GM21619 (cell line): ENCODE data around the gene RHBDD2.
"Not testable (repeated sequence)": the region's sequence is repeated elsewhere in the genome, so short reads cannot be mapped to it uniquely, and the experiment has no call there.

ENCODE experiments used
- ATAC-seq: cut with Tn5 transposase; IDR thresholded peaks from one replicate; pipeline ENCODE4 v1.9.1; 2021; ENCODE audit not compliant: unreplicated experiment

The RHBDD2 gene

DNA sequence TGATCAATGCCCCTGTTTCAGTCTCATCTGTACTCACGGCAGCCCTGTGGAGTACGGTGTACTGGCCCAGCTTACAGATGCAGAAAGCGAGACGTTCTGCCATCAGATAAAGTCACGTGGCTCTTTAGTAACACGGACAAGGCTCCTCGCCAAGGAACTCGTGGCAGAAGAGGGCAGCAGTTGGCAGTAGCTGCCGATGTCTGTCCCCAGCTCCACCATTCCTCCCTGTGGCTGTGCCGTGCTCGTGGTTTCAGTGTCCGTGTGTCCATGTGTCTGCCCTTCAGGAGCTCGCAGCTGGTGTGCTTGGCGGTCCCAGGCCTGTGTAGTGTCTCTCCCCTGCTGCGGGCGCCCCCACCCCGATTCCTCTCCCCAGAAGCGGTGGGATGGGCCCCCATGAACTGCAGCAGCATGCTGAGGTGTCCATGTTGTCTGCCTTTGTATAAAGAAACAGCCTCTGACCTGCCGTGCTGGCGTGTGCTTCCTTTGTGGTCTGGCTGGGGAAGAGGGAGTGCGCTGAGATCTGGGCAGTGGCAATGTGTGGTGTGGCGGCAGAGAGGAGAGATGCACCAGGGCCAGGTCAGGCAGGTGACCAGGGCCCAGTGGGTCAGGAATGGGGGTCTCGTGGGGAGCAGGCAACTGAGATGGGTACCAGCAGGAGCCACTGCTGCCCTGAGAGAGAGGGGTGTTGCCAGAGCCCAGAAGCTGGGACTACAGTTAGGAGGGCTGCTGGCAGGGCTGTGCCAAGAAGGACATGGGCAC, 9.8 kb downstream of the RHBDD2 start:
- no peak for ATAC-seq

DNA sequence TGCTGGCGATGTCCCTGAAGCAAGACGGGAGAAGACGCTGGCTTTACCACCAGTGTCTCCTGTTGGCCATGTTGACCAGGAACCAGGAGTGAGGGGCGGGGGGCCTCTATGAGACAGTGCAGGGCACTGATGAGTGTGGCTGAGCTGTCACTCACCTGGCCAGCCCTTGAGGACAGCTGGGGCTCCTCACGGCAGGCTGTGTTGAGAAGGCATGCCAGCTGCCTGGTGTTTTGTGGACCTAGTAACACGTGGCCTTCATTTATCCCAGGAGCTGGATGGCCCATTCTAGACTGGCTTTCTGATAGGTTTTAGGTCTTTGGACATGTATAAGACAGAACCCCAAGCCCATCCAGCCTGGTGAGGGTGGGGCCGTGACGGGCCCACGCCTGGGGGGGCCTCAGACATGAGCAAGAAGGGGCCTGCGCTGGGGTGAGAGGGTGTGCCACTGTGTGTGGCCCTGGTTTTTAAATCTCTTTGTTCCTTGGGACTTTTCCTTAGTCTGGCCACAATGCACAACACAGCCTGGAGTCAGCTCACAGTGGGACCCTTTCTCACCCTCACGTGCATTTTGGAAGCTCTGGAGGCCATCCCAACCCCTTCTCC, 10.5 kb downstream of the RHBDD2 start:
- ATAC-seq, result no peak

GRCh38 chr7:75889826-75890225, 11.0 kb downstream of the RHBDD2 start:
- no peak for ATAC-seq

- not testable (repeated sequence) for ATAC-seq
Observed at GRCh38 chr7:75891237-75891636, 12.4 kb downstream of the RHBDD2 start.

DNA sequence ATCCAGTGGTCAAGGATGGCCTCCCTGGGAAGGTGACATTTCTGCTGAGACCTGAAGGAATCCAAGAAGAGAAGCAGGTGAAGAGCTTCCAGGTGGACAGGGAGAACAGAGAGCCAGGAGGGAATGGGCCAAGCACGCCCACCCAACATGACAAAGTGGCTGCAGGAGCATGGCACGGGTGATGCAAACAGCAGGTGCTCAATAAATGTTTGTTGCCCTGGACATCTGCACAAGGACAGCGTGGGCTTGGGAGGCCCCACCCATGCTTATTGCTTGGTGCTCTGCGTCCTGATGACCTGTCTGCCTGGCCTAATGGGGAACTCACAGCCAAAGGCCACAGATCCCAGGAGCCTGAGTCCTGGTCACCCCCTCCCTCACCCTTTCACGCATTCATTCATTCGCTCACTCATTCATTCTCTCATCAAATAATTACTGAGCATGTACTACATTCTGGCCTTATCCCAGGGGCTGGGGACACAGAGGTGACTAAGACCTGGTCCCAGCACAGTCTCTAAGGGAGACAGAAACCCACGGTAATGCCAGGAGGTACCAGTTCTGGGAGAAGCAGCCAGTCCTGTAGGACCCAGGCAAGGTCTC, 13.1 kb downstream of the RHBDD2 start:
- no peak for ATAC-seq

- ATAC-seq, result no peak
Observed at GRCh38 chr7:75892634-75893272, 13.9 kb downstream of the RHBDD2 start.

- ATAC-seq, result no peak
Observed at GRCh38 chr7:75896803-75897327, 18.0 kb downstream of the RHBDD2 start.

- no peak for ATAC-seq
Observed at GRCh38 chr7:75900617-75901315, 21.9 kb downstream of the RHBDD2 start.

DNA sequence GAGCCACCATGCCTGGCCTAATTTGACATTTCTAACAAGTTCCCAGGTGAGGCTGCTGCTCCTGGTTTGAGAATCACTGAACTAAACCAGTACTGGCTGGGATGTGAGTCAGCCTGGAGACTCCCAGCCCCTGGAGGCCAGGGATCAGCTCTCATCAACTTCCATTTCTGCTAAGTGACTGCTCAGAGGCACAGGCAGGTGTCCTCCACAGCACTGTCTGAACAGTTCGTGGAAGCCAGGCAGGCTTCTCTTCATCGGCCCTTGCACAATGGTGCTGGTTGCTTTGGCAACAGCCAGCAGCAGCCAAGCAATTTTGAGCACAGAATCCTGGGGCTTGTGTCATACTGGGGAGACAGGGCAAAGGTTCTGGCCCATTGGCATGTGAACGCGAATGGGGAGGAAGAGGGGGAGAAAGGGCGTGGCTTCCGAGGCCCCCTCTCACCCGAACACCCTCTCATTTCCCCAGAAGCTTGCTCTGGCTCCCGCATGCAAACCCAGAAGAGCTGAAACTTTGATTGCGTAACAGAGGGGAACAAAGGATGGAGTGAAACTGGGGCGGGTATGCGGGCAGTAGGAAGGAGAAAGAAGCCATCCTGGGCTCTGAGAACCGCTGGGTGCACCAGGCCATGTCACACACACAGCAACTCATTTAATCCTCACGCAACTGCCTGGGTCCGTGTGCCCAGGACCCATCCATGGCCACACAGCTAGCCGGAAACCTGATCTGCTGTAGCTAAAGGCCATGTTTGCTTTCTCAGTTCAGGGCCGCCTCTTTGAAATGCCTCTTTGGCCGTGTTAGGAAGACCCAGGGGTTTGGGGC, 27.2 kb downstream of the RHBDD2 start:
- no peak for ATAC-seq

DNA sequence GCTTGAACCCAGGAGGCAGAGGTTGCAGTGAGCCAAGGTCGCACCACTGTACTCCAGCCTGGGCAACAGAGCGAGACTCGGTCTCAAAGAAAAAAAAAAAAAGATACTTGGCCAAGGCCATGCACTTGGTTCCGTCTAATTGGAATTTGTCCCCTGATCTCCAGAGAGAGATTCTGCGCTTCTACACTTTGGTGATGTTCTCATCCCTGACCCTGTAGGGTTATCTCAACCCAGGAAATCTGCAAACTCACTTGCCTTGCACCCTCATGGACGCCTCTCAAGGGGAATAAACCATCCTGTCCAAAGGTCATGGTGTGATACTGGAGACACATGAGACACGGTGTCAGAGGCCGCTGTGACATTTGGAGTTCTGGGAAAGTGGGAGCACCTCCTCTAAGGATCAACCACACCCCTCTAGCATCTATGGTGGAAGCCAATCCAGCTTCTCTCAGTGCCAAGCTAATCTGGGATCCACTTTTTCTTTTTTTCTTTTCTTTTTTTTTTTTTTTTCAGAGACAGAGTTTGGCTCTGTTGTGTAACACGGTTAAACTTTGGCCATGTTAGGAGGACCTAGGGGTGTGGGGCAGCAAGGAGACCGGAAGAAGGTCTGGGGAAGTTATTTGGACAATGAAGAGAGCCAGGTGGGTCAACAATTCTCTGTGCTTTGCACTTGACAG, 28.3 kb downstream of the RHBDD2 start:
- ATAC-seq, result no peak

DNA sequence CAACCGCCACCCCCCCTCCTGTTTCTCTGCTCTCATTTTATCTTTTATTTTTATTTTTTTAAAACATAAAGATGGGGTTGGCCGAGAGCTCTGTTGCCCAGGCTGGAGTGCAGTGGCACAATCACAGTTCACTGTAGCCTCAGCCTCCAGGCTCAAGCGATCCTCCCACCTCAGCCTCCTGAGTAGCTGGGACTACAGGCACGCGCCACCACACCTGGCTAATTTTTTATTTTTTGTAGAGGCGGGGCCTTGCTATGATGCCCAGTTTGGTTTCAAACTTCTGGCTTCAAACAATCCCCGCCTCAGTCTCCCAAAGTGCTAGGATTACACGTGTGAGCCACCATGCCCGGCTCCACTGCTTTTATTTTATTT, 28.8 kb downstream of the RHBDD2 start:
- ATAC-seq, result not testable (repeated sequence)

DNA sequence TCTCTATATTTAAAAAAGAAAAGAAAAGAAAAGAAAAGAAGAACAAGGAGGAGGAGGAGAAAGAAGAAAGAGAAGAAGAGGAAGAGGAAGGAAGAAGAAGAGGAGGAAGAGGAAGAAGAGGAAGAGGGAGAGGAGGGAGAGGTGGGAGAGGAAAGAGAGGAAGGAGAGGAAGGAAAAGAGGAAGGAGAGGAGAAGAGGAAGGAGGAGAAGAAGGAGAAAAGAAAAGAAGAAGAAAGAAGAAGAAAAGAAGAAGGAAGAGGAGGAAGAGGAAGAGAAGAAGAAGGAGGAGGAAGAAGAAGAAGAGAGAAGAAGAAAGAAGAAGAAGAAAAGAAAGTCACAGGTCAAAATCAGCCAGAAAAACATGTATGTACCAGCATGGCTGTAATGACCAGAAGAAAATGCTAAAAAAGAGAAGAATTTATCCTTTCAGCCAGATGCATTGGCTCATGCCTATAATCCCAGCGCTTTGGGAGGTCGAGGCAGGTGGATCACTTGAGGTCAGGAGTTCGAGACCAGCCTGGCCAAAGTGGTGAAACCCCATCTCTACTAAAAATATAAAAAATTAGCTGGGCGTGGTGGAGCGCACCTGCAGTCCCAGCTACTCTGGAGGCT, 30.8 kb downstream of the RHBDD2 start:
- no peak for ATAC-seq

DNA sequence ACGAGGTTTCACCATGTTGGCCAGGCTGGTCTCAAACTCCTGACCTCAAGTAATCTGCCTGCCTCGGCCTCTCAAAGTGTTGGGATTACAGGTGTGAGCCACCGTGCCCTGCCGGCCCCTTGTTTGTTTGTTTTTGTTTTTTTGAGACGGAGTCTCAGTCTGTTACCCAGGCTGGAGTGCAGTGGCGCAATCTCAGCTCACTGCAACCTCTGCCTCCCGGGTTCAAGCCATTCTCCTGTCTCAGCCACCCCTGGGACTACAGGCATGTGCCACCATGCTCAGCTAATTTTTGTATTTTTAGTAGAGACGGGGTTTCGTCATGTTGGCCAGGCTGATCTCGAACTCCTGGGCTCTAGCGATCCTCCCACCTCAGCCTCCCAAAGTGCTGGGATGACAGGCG, 32.4 kb downstream of the RHBDD2 start:
- not testable (repeated sequence) for ATAC-seq

- no peak for ATAC-seq
Observed at GRCh38 chr7:75913437-75913836, 34.6 kb downstream of the RHBDD2 start.

- ATAC-seq, result no peak
Observed at GRCh38 chr7:75914169-75914654, 35.4 kb downstream of the RHBDD2 start.

DNA sequence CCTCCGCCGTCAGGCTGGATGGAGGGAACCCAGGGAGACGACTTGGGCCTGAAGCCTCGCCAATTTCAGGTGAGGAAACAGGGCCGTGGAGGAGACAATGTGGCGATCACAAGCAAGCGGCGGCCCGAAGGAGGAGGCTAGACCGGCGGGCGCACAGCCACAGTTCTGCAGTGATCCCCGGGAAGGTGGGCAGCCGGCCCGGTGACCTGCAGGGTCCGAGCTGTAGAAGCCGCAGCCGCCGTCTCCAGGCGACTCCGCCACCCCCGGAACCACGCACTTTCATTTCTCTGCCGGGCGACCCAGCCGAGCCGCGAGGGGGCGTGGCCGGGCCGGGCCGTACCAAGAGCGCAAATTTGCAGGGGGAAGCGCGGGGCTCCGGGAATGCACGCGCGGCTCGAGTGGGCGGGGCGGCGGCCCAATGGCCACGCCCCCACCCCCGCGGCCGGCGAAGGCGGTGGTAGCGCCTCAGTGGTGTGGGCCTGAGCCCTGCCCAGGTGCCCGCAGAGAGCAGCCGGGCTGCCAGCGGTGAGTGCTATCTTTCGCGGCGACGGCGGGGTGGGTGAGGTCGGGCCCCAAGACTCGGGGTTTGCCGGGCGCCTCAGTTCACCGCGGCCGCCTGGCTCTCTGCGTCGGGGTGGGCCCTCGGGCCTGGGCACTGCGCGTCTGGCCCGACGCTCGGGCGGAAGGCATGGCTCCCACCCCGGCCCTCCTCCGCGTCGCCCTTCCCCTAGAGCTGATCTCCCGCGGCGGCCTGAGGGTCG, 36.0 kb downstream of the RHBDD2 start, which contains the start of gene POR:
Gene POR, plus strand, starts transcription at position 501 of the 761 bp plus-strand sequence. CDS start 38,847 bp downstream, outside the sequence.
- ATAC-seq, result peak; percentile 88

- no peak for ATAC-seq
Observed at GRCh38 chr7:75915416-75916156, 36.8 kb downstream of the RHBDD2 start.
